Nephron progenitor cell (in vitro differentiated cells): ENCODE data around the gene MAPK12.
A peak's percentile ranks its signal among the peaks of the same experiment; 100 is the strongest.
"Not testable (repeated sequence)": the region's sequence is repeated elsewhere in the genome, so short reads cannot be mapped to it uniquely, and the experiment has no call there.

Experiments
- DNase-seq: peaks from one replicate; pipeline ENCODE4 v3.0.0; 2021
- H3K27ac Mint-ChIP-seq: 2 replicates; pipeline ENCODE4 v1.8.0; 2021; ENCODE audit warnings: mild to moderate bottlenecking, moderate library complexity, mixed read lengths
- H3K27me3 Mint-ChIP-seq: 2 replicates; pipeline ENCODE4 v1.8.0; 2021; ENCODE audit warnings: mild to moderate bottlenecking, low read depth, mixed read lengths; ENCODE audit not compliant: poor library complexity
- H3K36me3 Mint-ChIP-seq: 2 replicates; pipeline ENCODE4 v1.8.0; 2021; ENCODE audit warnings: low read depth, mixed read lengths
- H3K4me1 Mint-ChIP-seq: 2 replicates; pipeline ENCODE4 v1.8.0; 2021; ENCODE audit warnings: mixed read lengths
- H3K4me3 Mint-ChIP-seq: 2 replicates; pipeline ENCODE4 v1.8.0; 2021; ENCODE audit warnings: mild to moderate bottlenecking, moderate library complexity, mixed read lengths
- H3K9me3 Mint-ChIP-seq: 2 replicates; pipeline ENCODE4 v1.8.0; 2021; ENCODE audit warnings: mild to moderate bottlenecking, moderate library complexity, mixed read lengths
- CTCF ChIP-seq: fragments of 200-600 bp; sonication (generic); IDR thresholded peaks from 2 replicates; pipeline ENCODE4 v1.5.0; 2021; ENCODE audit warnings: antibody characterized with exemption

The MAPK12 gene

GRCh38 chr22:50205781-50206569 is 55.5 kb downstream of the MAPK12 start:
- peak overlapping the region; percentile 84 for H3K27ac Mint-ChIP-seq
- H3K36me3 Mint-ChIP-seq: peaks cover 47% of the 10 kb centered on the region
- no peak overlapping the region for H3K4me3 Mint-ChIP-seq
- H3K27me3 Mint-ChIP-seq: no peaks in the 10 kb centered on the region
- H3K4me1 Mint-ChIP-seq: peaks cover 36% of the 10 kb centered on the region
- no peak for DNase-seq
- no peak for TF ChIP-seq CTCF
- peaks cover 14% of the 10 kb centered on the region for H3K9me3 Mint-ChIP-seq

- H3K27me3 Mint-ChIP-seq, DNase-seq, H3K27ac Mint-ChIP-seq, H3K4me3 Mint-ChIP-seq: not testable (repeated sequence)
- Mint-ChIP-seq H3K36me3 (peaks cover 44% of the 10 kb centered on the region), H3K4me1 (peaks cover 36% of the 10 kb centered on the region), H3K9me3 (peaks cover 14% of the 10 kb centered on the region)
Observed at GRCh38 chr22:50204998-50205397, 56.5 kb downstream of the MAPK12 start.

DNA sequence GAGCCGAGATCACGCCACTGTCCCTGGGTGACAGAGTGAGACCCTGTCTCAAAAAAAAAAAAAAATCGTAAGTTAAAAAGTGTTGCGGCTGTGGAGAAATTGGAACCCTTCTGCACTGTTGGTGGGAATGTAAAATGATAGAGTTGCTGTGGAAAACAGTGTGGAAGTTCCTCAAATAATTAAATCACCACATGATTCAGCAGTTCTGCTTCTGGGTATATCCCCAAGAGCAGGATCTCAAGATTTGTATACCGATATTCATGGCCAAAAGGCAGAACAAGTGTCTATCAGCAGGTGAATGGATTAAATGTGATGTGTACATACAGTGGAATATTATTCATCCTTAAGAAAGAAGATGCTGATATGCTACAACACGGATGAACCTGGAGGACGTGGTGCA is 56.9 kb downstream of the MAPK12 start:
- TF ChIP-seq CTCF: no peak
- no peak overlapping the region for H3K4me3 Mint-ChIP-seq
- no peak for DNase-seq

GRCh38 chr22:50203288-50203687 is 58.2 kb downstream of the MAPK12 start:
- Mint-ChIP-seq H3K4me3 (peak overlapping the region; percentile 7), H3K27me3 (no peaks in the 10 kb centered on the region), H3K9me3 (peaks cover 14% of the 10 kb centered on the region), H3K4me1 (peaks cover 35% of the 10 kb centered on the region), H3K36me3 (peaks cover 40% of the 10 kb centered on the region), H3K27ac (no peak overlapping the region)
- TF ChIP-seq CTCF: no peak
- no peak for DNase-seq

More for the DNA sequence above, 56.9 kb downstream of the MAPK12 start:
- Mint-ChIP-seq H3K9me3 (peaks cover 14% of the 10 kb centered on the region), H3K36me3 (peaks cover 40% of the 10 kb centered on the region), H3K27me3 (no peaks in the 10 kb centered on the region), H3K4me1 (peaks cover 32% of the 10 kb centered on the region), H3K27ac (no peak overlapping the region)
